H1 (cell line): ENCODE data around the gene WWC2. TPM values are rescaled to one million over a fixed set of nuclear protein-coding genes. Genes with fewer than 3 reads are reported as not detected.

ENCODE experiments used
- CTCF ChIA-PET: fragments of 300-600 bp; sonication (Branson Sonifier 250); formaldehyde crosslinking; loops from one replicate; lab custom pipeline; 2021; ENCODE audit not compliant: partially characterized antibody; lab: Charles Lee
- POLR2A ChIA-PET: fragments of 300-600 bp; sonication (Branson Sonifier 250); formaldehyde crosslinking; loops from one replicate; lab custom pipeline; 2021; ENCODE audit warnings: inconsistent platforms; ENCODE audit not compliant: partially characterized antibody; lab: Charles Lee
- DNase-seq, 2 experiments: peaks; one replicate each; pipeline versions ENCODE4 v3.0.0 to v3.0.0-alpha.2; 2010 to 2022; ENCODE audit warnings: low spot score in 2 of 2, low read depth in 1 of 2, mixed read lengths in 1 of 2
- FAIRE-seq: peaks from 2 replicates; lab custom pipeline; 2011; peaks lifted over from hg19 to GRCh38; lab: Jason Lieb, UNC
- H2AFZ ChIP-seq: 2 replicates; pipeline ENCODE4 v1.8.1; 2012; ENCODE audit warnings: low read length, inconsistent platforms
- H2AK5ac ChIP-seq: 2 replicates; pipeline ENCODE4 v1.6.1; 2013; ENCODE audit warnings: low read depth, low read length
- H2BK120ac ChIP-seq: replicated peaks from 2 replicates; pipeline ENCODE3; 2013; ENCODE audit warnings: low read depth, low read length, inconsistent platforms
- H2BK12ac ChIP-seq: 2 replicates; pipeline ENCODE4 v1.6.1; 2013; ENCODE audit warnings: low read depth, low read length
- H2BK15ac ChIP-seq: 2 replicates; pipeline ENCODE4 v1.6.1; 2013; ENCODE audit warnings: low read length
- H2BK20ac ChIP-seq: 2 replicates; pipeline ENCODE4 v1.6.1; 2013; ENCODE audit warnings: low read length
- H2BK5ac ChIP-seq: 2 replicates; pipeline ENCODE4 v1.6.1; 2013; ENCODE audit warnings: low read depth, low read length
- H3K14ac ChIP-seq: 2 replicates; pipeline ENCODE4 v1.6.1; 2013; ENCODE audit warnings: inconsistent platforms; ENCODE audit not compliant: insufficient read length
- H3K18ac ChIP-seq: 2 replicates; pipeline ENCODE4 v1.6.1; 2013; ENCODE audit warnings: low read length; ENCODE audit errors: extremely low read depth
- H3K23ac ChIP-seq: 2 replicates; pipeline ENCODE4 v1.6.1; 2013; ENCODE audit warnings: inconsistent platforms; ENCODE audit not compliant: insufficient read length
- H3K23me2 ChIP-seq: 2 replicates; pipeline ENCODE4 v1.6.1; 2013; ENCODE audit warnings: low read depth, low read length
- H3K27ac ChIP-seq: 2 replicates; pipeline ENCODE4 v1.6.1; 2011; ENCODE audit warnings: low read depth, low read length, inconsistent platforms
- H3K27me3 ChIP-seq, 4 experiments: replicated peaks in 1 of 4; 1 replicate in 1 of 4; 2 replicates in 3 of 4; pipeline versions ENCODE4 v1.6.1 to v1.8.1; 2011 to 2013; ENCODE audit warnings: low read length in 3 of 4, mild to moderate bottlenecking in 3 of 4, inconsistent platforms in 2 of 4, mixed read lengths in 2 of 4, moderate library complexity in 1 of 4; ENCODE audit not compliant: control insufficient read depth in 3 of 4, insufficient read depth in 3 of 4; ENCODE audit errors: extremely low read depth in 1 of 4
- H3K36me3 ChIP-seq, 4 experiments: 2 replicates each; pipeline versions ENCODE4 v1.6.1 to v1.8.1; 2011 to 2013; ENCODE audit warnings: mild to moderate bottlenecking in 4 of 4, low read length in 3 of 4, moderate library complexity in 2 of 4, control low read depth in 1 of 4, inconsistent platforms in 1 of 4; ENCODE audit not compliant: insufficient read depth in 4 of 4, control insufficient read depth in 2 of 4
- H3K4ac ChIP-seq: replicated peaks from 2 replicates; pipeline ENCODE3; 2013; ENCODE audit warnings: low read length, low read depth, mixed read lengths, inconsistent platforms; ENCODE audit not compliant: insufficient read length
- H3K4me1 ChIP-seq, 4 experiments: replicated peaks in 1 of 4; 1 replicate in 1 of 4; 2 replicates in 3 of 4; pipeline versions ENCODE4 v1.6.1 to v1.8.1; 2011 to 2013; ENCODE audit warnings: low read length in 3 of 4, inconsistent platforms in 2 of 4, mixed read lengths in 1 of 4; ENCODE audit not compliant: insufficient read depth in 4 of 4, control insufficient read depth in 3 of 4
- H3K4me2 ChIP-seq, 2 experiments: 2 replicates each; pipeline versions ENCODE4 v1.6.1 to v1.8.1; 2011 to 2013; ENCODE audit warnings: low read depth in 2 of 2, low read length in 2 of 2, control low read depth in 1 of 2, inconsistent platforms in 1 of 2, mild to moderate bottlenecking in 1 of 2; ENCODE audit not compliant: insufficient read depth in 1 of 2
- H3K4me3 ChIP-seq, 4 experiments: fragments of 200-600, 300-600 bp in 1 of 4; sonication (generic), shearing (Covaris generic), sonication (Bioruptor Twin) in 1 of 4; 2 replicates each; pipeline versions ENCODE4 v1.5.1 to v1.8.1; 2011 to 2016; ENCODE audit warnings: low read length in 4 of 4, low read depth in 3 of 4, control low read depth in 2 of 4, inconsistent platforms in 2 of 4, mild to moderate bottlenecking in 2 of 4, mixed read lengths in 1 of 4, moderate library complexity in 1 of 4; ENCODE audit not compliant: insufficient read depth in 2 of 4; ENCODE audit errors: extremely low read depth in 1 of 4
- H3K56ac ChIP-seq: replicated peaks from 2 replicates; pipeline ENCODE3; 2013; ENCODE audit warnings: low read depth, mild to moderate bottlenecking, mixed read lengths, low read length, inconsistent platforms; ENCODE audit not compliant: insufficient read length
- H3K79me1 ChIP-seq: 2 replicates; pipeline ENCODE4 v1.6.1; 2013; ENCODE audit warnings: low read depth, low read length, control low read depth
- H3K79me2 ChIP-seq, 2 experiments: 2 replicates each; pipeline versions ENCODE4 v1.6.1 to v1.8.1; 2012 to 2013; ENCODE audit warnings: low read length in 2 of 2, mild to moderate bottlenecking in 2 of 2, inconsistent platforms in 1 of 2; ENCODE audit not compliant: insufficient read depth in 2 of 2, control insufficient read depth in 1 of 2
- H3K9ac ChIP-seq, 4 experiments: replicated peaks in 1 of 4; 1 replicate in 1 of 4; 2 replicates in 3 of 4; pipeline versions ENCODE4 v1.6.1 to v1.8.1; 2011 to 2013; ENCODE audit warnings: low read depth in 3 of 4, low read length in 3 of 4, control low read depth in 2 of 4, mild to moderate bottlenecking in 2 of 4, moderate library complexity in 2 of 4, inconsistent platforms in 1 of 4; ENCODE audit errors: extremely low read depth in 1 of 4
- H3K9me3 ChIP-seq, 2 experiments: 2 replicates each; pipeline versions ENCODE4 v1.6.1 to v1.8.1; 2012 to 2013; ENCODE audit warnings: mild to moderate bottlenecking in 2 of 2, moderate library complexity in 2 of 2, control low read depth in 1 of 2, inconsistent platforms in 1 of 2, low read depth in 1 of 2, low read length in 1 of 2, mixed read lengths in 1 of 2; ENCODE audit not compliant: insufficient read depth in 2 of 2
- H4K20me1 ChIP-seq, 2 experiments: replicated peaks in 1 of 2; 2 replicates each; pipeline versions ENCODE3 to v1.8.1; 2011 to 2013; ENCODE audit warnings: inconsistent platforms in 2 of 2, low read length in 2 of 2, mild to moderate bottlenecking in 1 of 2; ENCODE audit not compliant: insufficient read depth in 2 of 2, control insufficient read depth in 1 of 2
- H4K5ac ChIP-seq: 2 replicates; pipeline ENCODE4 v1.6.1; 2013; ENCODE audit warnings: low read length, low read depth, mixed read lengths, inconsistent platforms; ENCODE audit not compliant: insufficient read length
- H4K8ac ChIP-seq: 2 replicates; pipeline ENCODE4 v1.8.0; 2013; ENCODE audit warnings: mild to moderate bottlenecking, moderate library complexity, low read length, inconsistent platforms; ENCODE audit not compliant: insufficient read depth; ENCODE audit errors: extremely low read depth
- H4K91ac ChIP-seq: replicated peaks from 2 replicates; pipeline ENCODE3; 2013; ENCODE audit warnings: low read length, mixed read lengths, inconsistent platforms; ENCODE audit not compliant: insufficient read length
- CTCF ChIP-seq, 3 experiments: IDR thresholded peaks; 1 replicate in 2 of 3; 2 replicates in 1 of 3; pipeline versions ENCODE4 v1.5.1 to v1.6.1; 2011; ENCODE audit warnings: low read length in 3 of 3, mild to moderate bottlenecking in 3 of 3, inconsistent platforms in 2 of 3, low read depth in 1 of 3, moderate library complexity in 1 of 3; ENCODE audit not compliant: insufficient read depth in 1 of 3; ENCODE audit errors: control extremely low read depth in 1 of 3
- NANOG ChIP-seq: IDR thresholded peaks from 2 replicates; pipeline ENCODE4 v1.6.1; 2011; ENCODE audit warnings: low read length, low read depth, mild to moderate bottlenecking, inconsistent platforms; ENCODE audit not compliant: insufficient read depth, poor library complexity, severe bottlenecking
- WGBS, 2 experiments: shearing (Covaris generic) in 1 of 2; methylation state at CpG; one replicate each; pipeline versions ENCODE4 v1.1.6 to v1.1.7; 2013 to 2015; ENCODE audit warnings: low lambda C conversion rate in 2 of 2, mixed read lengths in 2 of 2, inconsistent platforms in 1 of 2, low coverage in 1 of 2, missing lambda C conversion rate in 1 of 2; ENCODE audit not compliant: insufficient replicate concordance in 2 of 2, insufficient coverage in 1 of 2, insufficient read length in 1 of 2; ENCODE audit errors: extremely low coverage in 1 of 2, missing lambda C conversion rate in 1 of 2; 5-methylcytosine and 5-hydroxymethylcytosine counted together
- polyA plus RNA-seq, 7 experiments: library from polyadenylated mRNA; depleted of rRNA in 3 of 7; stranded (reverse) in 5 of 7; unstranded in 2 of 7; fragments of >200 nt in 5 of 7; fragments of 200-250 nt in 2 of 7; gene quantifications; 1 replicate in 5 of 7; 2 replicates in 1 of 7; 4 replicates in 1 of 7; pipeline versions ENCODE4 v1.2.1 to v1.2.3, GENCODE V29; 2011 to 2013; ENCODE audit warnings: missing spikeins in 2 of 7, mixed read lengths in 2 of 7
- total RNA-seq: library from RNA; stranded (reverse); fragmentation: NEBNext Ultra II Directional; extraction: Animal tissue kit (Norgen Biotek cat#: 25700); gene quantifications from 2 replicates; pipeline ENCODE4 v1.2.1, GENCODE V29; 2021

The WWC2 gene
- total and polyA plus RNA-seq, 2 of the 8 experiments (the other 6 are each of a cell fraction or from before 2014, with no cell fraction given): 17.6 to 135 TPM

GRCh38 chr4:183318656-183319055 is 219.6 kb downstream of the WWC2 start:
- H3K4me1 ChIP-seq: no peaks in the 10 kb centered on the region
- no peak overlapping the region for H3K4me3 ChIP-seq
- ChIA-PET POLR2A (no interaction called here), CTCF (interaction anchor here (1.0 to 2.3 kb wide), 3 partner anchors 44 to 368 kb away, joined by 3 to 7 read pairs (median 3); no protein-coding TSS in a partner anchor)
- no peaks in the 10 kb centered on the region for H3K9me3 ChIP-seq
- H3K4me2 ChIP-seq: no peak overlapping the region
- H4K20me1 ChIP-seq: peaks cover 0 to 4% of the 10 kb centered on the region in 2 experiments
- no peak overlapping the region for H2BK15ac ChIP-seq
- DNase-seq: no peak
- 88% methylated on average over 10 of the region's 10 CpGs; no CpG with 5 or more reads in 1 of the 2 experiments for WGBS, 2 experiments
- TF ChIP-seq NANOG (no peak), CTCF (IDR thresholded peaks at IDR 0.05; ENCODE audit: control extremely low read depth in 1 of 3, insufficient read depth in 1 of 3, low read depth in 1 of 3, low read length in 3 of 3) (no peak)
- no peak overlapping the region for H2BK12ac ChIP-seq
- no peak for FAIRE-seq
- no peak overlapping the region for H3K18ac ChIP-seq
- no peaks in the 10 kb centered on the region for H3K79me2 ChIP-seq
- H3K23ac ChIP-seq: no peak overlapping the region
- no peak overlapping the region for H3K14ac ChIP-seq
- H3K56ac ChIP-seq: no peak overlapping the region
- no peak overlapping the region for H3K9ac ChIP-seq
- H3K23me2 ChIP-seq: no peaks in the 10 kb centered on the region
- no peak overlapping the region for H2BK120ac ChIP-seq
- no peak overlapping the region for H4K5ac ChIP-seq
- no peak overlapping the region for H2AFZ ChIP-seq
- no peak overlapping the region for H4K91ac ChIP-seq
- H3K79me1 ChIP-seq: no peaks in the 10 kb centered on the region
- no peak overlapping the region for H3K27ac ChIP-seq
- H4K8ac ChIP-seq: no peak overlapping the region
- H2AK5ac ChIP-seq: no peak overlapping the region
- peaks cover 2 to 35% (median 18%) of the 10 kb centered on the region in 4 experiments for H3K36me3 ChIP-seq
- no peak overlapping the region for H2BK20ac ChIP-seq
- no peak overlapping the region for H3K4ac ChIP-seq
- no peak overlapping the region for H2BK5ac ChIP-seq
- H3K27me3 ChIP-seq: no peaks in the 10 kb centered on the region
